ENCODE data around the gene TMEM95. TPM values are rescaled to one million over a fixed set of nuclear protein-coding genes. Genes with fewer than 3 reads are reported as not detected.
A peak's percentile ranks its signal among the peaks of the same experiment; 100 is the strongest.
"Not testable (repeated sequence)": the region's sequence is repeated elsewhere in the genome, so short reads cannot be mapped to it uniquely, and the experiment has no call there.

Gene TMEM95
- total RNA-seq, 1 donor from 2014 or later, result not detected

- DNase-seq, result no peak
- ATAC-seq, result no peak
- intact Hi-C loops (cut with micrococcal nuclease), result no loop called here
These were observed 32.3 kb upstream of the TMEM95 start for GRCh38 chr17:7322520-7323194.

DNA sequence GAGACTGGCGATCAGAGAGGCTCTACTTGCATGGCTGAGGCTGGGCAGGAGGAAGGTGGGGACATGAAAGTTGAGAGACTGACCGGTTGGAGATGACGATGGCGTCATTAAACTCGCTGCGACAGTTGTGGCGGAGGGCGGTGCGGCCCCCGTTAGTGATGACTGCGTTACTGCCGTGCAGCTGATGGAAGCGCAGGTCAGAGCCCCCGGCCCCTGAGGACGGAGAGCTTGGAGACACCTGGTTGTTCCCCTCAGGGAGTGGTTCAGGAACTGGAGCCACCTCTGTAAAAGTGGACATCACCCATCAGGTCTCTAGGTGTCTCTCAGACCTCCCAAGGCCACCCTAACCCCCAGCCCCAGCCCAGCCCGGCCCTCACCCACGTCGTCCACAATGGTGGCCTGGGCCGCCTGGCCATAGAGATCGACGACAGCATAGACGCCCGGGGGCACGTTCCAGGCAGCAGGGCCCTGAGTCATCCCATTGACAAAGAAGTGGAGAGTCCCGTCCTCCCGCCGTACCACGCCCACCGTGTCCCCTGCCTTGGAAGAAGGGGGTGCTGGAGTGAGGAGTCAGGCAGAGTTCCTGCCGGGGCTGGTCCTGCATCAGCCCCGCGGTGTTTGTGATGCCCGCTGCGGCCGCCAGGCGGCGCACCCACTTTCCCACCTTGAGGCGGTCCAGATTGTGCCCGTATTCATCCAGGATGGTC is 31.1 kb upstream of the TMEM95 start:
- peak; percentile 72 for DNase-seq
- intact Hi-C loops (cut with micrococcal nuclease), result no loop called here
- peak; percentile 20 for ATAC-seq

- intact Hi-C loops (cut with micrococcal nuclease), result no loop called here
- DNase-seq (no peak), ATAC-seq (no peak)
These were observed 30.5 kb upstream of the TMEM95 start for GRCh38 chr17:7324438-7324779.

DNA sequence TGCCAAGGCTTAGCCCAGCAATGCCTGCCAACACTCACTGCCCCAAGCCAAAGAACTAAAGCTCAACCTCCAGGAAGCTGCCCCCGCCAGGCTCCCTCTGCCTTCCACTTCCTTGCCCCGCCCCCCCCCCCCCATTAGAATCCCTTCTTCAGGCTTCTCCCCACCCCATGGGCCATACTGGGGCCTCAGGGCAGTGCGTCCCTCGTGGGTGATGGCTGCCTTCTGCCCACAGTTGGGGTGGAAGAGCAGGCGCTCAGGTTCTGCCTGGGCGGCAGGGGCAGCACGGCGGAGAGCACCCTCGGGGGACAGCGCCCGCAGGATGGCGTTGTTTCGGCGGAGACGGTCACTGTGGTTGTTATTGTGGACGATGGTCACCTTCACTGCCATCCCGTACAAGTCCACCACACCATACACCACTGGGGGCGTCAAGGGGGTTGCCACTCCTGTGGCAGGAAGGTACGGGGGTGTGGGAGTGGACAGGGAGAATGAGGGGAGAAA is 29.9 kb upstream of the TMEM95 start:
- intact Hi-C loops (cut with micrococcal nuclease), result no loop called here
- ATAC-seq, result no peak
- no peak for DNase-seq

DNA sequence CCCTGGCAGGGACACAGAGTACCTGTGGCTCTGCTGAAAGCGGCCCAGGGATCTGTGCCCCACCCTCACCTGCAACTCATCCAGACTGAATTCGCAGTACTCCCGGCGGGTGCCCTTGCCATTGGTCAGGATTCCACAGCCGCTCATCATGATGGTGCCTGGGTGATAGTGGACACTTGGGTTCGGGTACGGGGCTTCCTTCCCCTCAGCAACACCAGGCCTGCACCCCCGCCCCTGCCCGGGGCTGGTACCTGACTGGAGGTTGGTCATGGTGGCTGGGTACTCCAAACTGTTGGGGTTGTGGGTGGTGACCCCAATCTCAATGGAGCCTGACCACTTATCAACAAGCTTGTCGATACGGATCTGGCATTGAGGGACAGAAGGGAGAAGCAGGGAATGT is 28.8 kb upstream of the TMEM95 start:
- intact Hi-C loops (cut with micrococcal nuclease), result no loop called here
- no peak for DNase-seq

DNA sequence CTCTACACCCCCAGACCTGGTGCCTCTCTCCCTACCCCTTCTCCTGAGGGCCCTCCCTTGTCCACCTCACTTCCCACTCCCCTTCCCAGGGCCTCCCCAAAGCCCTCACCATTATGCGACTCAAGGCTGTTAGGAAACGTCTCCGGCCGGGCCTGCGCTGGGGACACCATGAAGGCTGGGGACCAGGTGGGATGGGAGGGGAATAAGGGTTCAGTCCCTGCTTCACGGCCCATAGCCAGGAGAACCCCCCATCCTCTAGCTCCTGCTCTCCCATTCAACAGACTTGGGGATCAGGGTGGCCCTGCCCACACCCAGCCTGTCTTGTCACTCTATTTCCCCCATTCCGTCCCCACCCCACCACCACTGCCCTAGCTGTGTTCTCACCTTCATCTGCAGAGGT is 27.9 kb upstream of the TMEM95 start:
- DNase-seq, result no peak
- intact Hi-C loops (cut with micrococcal nuclease), result no loop called here
- no peak for ATAC-seq

More for the DNA sequence above, 28.8 kb upstream of the TMEM95 start:
- no peak for ATAC-seq

DNA sequence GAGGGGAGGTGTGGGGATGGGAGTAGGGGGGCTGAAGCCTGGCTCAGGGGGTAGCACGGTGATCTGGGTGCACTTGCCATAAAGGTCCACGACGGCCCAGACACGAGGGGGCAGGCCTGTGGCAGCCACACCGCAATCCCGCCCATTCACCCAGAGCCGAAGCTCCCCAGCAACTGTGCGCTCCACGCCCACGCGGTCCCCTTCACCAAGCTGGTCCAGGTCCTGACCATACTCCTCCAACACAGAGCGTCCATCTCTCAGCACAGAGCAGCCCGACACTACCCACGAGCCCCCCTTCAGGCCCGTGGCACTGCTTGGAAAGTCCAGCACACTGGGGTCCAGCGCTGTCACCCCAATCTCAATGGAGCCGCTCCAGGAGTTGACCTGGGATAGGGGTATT is 27.5 kb upstream of the TMEM95 start:
- ATAC-seq (no peak), DNase-seq (no peak)
- intact Hi-C loops (cut with micrococcal nuclease), result no loop called here

DNA sequence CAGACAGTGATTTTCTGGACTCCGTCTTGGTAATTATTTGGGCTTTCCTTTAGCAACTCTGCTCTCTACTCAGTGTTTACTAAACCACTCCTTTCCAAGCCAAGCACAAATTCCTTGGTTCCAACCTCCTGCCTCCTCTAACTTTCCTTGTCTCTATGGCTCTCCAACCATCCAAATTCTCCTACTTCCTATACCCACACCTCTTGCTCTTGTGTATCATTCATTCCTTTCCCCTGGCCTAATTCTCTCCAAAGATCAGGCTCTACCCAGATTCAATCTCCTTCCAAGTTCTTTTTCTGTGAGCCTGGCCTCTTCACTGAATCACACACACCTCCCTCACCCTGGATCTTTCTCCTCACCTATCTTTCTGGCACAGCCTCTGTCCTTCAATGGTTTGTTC is 26.9 kb upstream of the TMEM95 start:
- DNase-seq (no peak), ATAC-seq (no peak)
- intact Hi-C loops (cut with micrococcal nuclease), result no loop called here

- DNase-seq (no peak), ATAC-seq (no peak)
- intact Hi-C loops (cut with micrococcal nuclease), result no loop called here
These were observed 26.0 kb upstream of the TMEM95 start, which contains the start of gene NEURL4 for GRCh38 chr17:7328840-7329373. Gene NEURL4 (minus strand): TSS chr17:7329335. CDS start chr17:7329312, 23 bp downstream.

- intact Hi-C loops (cut with micrococcal nuclease), result no loop called here
- DNase-seq, result peak; percentile 99
These were observed 25.5 kb upstream of the TMEM95 start for GRCh38 chr17:7329374-7329996.

GRCh38 chr17:7329997-7330637 is 24.8 kb upstream of the TMEM95 start:
- peak; percentile 82 for DNase-seq
- intact Hi-C loops (cut with micrococcal nuclease), result no loop called here
- peak; percentile 71 for ATAC-seq

More at GRCh38 chr17:7329374-7329996, 25.5 kb upstream of the TMEM95 start:
- ATAC-seq, result peak; percentile 89

- DNase-seq (no peak), ATAC-seq (no peak)
- intact Hi-C loops (cut with micrococcal nuclease), result no loop called here
These were observed 24.3 kb upstream of the TMEM95 start for GRCh38 chr17:7330638-7331015.

- intact Hi-C loops (cut with micrococcal nuclease), result no loop called here
- ATAC-seq (no peak), DNase-seq (no peak)
These were observed 22.8 kb upstream of the TMEM95 start for GRCh38 chr17:7332111-7332510.

DNA sequence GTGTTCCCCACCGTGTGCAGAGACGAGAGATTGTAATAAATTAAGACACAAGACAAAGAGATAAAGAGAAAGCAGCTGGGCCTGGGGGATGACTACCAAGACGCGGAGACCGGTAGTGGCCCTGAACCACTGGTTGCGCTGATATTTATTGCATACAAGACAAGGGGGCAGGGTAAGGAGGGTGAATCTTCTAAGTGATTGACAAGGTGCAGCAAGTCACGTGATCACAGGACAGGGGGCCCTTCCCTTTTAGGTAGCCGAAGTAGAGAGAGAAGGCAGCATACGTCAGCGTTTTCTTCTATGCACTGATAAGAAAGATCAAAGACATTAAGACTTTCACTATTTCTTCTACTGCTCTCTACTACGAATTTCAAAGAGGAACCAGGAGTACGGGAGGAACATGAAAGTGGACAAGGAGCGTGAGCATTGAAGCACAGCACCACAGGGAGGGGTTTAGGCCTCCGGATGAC is 22.3 kb upstream of the TMEM95 start:
- ATAC-seq; DNase-seq; intact Hi-C loops (cut with micrococcal nuclease): not testable (repeated sequence)

GRCh38 chr17:7334938-7335538 is 19.9 kb upstream of the TMEM95 start:
- ATAC-seq (no peak), DNase-seq (no peak)
- intact Hi-C loops (cut with micrococcal nuclease), result no loop called here

DNA sequence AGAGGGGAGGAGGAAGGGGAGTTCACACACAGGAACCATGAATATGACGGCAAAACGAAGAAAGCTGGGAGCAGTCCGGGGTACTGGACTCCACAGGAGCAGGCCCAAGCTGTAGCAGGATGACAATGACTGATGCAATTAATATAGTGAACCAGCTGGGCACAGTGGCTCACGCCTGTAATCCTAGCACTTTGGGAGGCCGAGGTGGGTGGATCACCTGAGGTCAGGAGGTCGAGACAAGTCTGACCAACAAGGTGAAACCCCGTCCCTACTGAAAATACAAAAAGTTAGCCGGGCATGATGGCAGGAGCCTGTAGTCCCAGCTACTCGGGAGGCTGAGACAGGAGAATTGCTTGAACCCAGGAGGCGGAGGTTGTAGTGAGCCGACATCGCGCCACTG is 19.2 kb upstream of the TMEM95 start:
- intact Hi-C loops (cut with micrococcal nuclease); DNase-seq; ATAC-seq: not testable (repeated sequence)

GRCh38 chr17:7336240-7337175 is 18.4 kb upstream of the TMEM95 start, which contains the start of gene ACAP1:
Gene ACAP1 (plus strand): TSS chr17:7336529. CDS start chr17:7336735, 206 bp downstream.
- DNase-seq, result peak; percentile 58
- intact Hi-C loops (cut with micrococcal nuclease), result no loop called here
- ATAC-seq, result peak; percentile 58

DNA sequence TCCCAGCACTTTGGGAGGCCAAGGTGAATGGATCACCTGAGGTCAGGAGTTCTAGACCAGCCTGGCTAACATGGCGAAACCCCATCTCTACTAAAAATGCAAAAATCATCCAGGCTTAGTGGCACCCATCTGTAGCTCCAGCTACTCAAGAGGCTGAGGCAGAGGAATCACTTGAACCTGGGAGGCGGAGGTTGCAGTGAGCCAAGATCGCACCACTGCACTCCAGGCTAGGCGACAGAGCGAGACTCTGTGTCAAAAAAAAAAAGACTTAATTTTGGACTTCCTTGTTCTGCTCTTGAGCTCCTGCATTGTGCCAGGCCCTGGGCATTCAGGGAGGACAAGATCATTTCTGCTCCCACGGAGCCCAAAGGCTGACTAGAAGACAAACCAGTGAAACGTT is 17.4 kb upstream of the TMEM95 start:
- ATAC-seq; intact Hi-C loops (cut with micrococcal nuclease); DNase-seq: not testable (repeated sequence)

Measured in left ventricle myocardium superior (tissue), 1 donor.